PC-3 (cell line): Measurements from ENCODE around the gene ACAP3.

ENCODE experiments used
- CTCF ChIP-seq: fragments of 300-600 bp; sonication (generic); conservative IDR thresholded peaks from 2 replicates; pipeline ENCODE4 v1.5.1; 2017; ENCODE audit warnings: antibody characterized with exemption, low read depth, mild to moderate bottlenecking, low read length
- EZH2 ChIP-seq: fragments of 300-600 bp; sonication (generic); IDR thresholded peaks from one replicate; pipeline ENCODE4 v1.6.1; 2017; ENCODE audit warnings: antibody characterized with exemption, mild to moderate bottlenecking, low read length; ENCODE audit not compliant: unreplicated experiment
- EZH2phosphoT487 ChIP-seq: fragments of 300-600 bp; sonication (generic); IDR thresholded peaks from 2 replicates; pipeline ENCODE4 v1.6.1; 2018; ENCODE audit warnings: mild to moderate bottlenecking, antibody characterized with exemption, low read length, borderline replicate concordance

- no peak for TF ChIP-seq EZH2
- no peak for TF ChIP-seq CTCF
- no peak for TF ChIP-seq EZH2phosphoT487
Observed at GRCh38 chr1:1351511-1352427, 44.0 kb upstream of the ACAP3 start.
